Measurements from ENCODE around the gene DCX. TPM values are rescaled to one million over a fixed set of nuclear protein-coding genes. Genes with fewer than 3 reads are reported as not detected.

Gene DCX
- total and polyA plus RNA-seq, 2 experiments from 2014 or later, result not detected

DNA sequence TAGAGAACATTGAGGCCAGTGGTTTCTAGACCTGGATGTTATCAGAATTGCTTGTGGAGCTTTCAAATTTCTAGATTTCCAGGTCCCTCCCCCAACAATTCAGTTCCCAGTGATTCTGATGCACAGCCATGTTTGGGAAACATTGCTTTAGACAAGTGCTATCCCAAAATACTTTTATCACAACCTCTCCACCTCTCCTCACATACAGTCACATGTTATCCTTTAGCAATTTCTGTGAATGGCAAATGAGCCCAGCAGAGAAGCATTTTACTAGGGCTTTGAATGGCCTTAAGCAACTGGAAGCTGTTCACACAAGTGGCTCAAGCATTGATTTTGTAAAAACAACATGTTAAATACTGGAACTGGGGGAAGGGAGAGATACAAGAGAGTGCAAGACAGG lies 29.7 kb downstream of the DCX start:
- TF ChIP-seq EZH2phosphoT487 (IDR thresholded peaks at IDR 0.05; ENCODE audit: insufficient read depth, low read depth) (no peak), EZH2 (IDR thresholded peaks at IDR 0.05; ENCODE audit: insufficient read depth, poor library complexity, severe bottlenecking) (no peak)
- H3F3A ChIP-seq (ENCODE audit: insufficient read depth), result no peaks in the 10 kb centered on the region
- in situ Hi-C loops (cut with MboI), result no loop called here

DNA sequence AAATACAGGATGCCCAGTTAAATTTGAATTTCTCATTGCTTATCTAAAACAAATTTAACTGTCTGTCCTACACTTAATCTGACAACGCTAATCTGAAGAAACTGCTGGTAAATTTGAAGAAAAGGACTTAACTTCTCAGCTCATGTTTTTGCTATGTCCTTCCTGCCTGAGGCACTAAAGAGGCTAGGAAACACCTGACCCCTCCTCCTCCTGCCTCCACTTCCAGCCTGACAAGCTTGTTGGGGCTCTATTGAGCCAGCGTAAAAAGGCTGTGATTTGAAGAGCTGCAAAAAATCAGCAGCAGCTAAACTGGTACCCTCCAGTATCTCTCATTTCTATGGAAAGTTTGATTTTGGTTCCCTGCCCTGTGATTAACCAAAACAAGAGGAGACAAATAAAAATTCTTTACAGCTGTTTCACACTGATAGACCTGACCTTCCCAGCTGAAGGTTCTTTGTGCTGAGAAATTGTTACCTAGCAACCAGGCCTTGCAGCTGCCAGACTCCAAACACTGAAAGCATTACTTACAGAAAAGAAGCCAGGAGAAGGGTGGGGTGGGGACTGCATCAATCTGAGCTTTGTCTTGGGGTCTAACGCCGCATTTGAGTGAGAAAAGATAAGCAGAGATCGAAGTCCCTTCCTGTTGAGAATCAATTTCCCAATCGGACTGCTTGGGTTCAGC lies 35.0 kb downstream of the DCX start:
- H3K4me2 ChIP-seq (ENCODE audit: unreplicated experiment), result no peak overlapping the region
- in situ Hi-C loops (cut with MboI), result no loop called here
- H4K20me1 ChIP-seq (ENCODE audit: insufficient read depth), result no peaks in the 10 kb centered on the region
- TF ChIP-seq EZH2 (IDR thresholded peaks at IDR 0.05; ENCODE audit: insufficient read depth, poor library complexity, severe bottlenecking), result no peak
- no peak for TF ChIP-seq EZH2phosphoT487 (IDR thresholded peaks at IDR 0.05; ENCODE audit: insufficient read depth, low read depth)
- no peak overlapping the region for H3K4me3 ChIP-seq
- DNase-seq, result no peak
- WGBS, 2 experiments (ENCODE audit: low coverage in 1 of 2, low lambda C conversion rate in 2 of 2, missing lambda C conversion rate in 2 of 2), result 2% methylated on average over 6 of the region's 6 CpGs
- H3K4me1 ChIP-seq (ENCODE audit: insufficient read depth), result no peaks in the 10 kb centered on the region
- no peak overlapping the region for H3K9ac ChIP-seq
- no peaks in the 10 kb centered on the region for H3F3A ChIP-seq (ENCODE audit: insufficient read depth)
- no peaks in the 10 kb centered on the region for H3K9me3 ChIP-seq (ENCODE audit: low read depth)
- H3K36me3 ChIP-seq (ENCODE audit: low read depth), result no peaks in the 10 kb centered on the region
- no peaks in the 10 kb centered on the region for H3K79me2 ChIP-seq (ENCODE audit: insufficient read depth)
- no peak overlapping the region for H3K27ac ChIP-seq
- no peaks in the 10 kb centered on the region for H3K9me2 ChIP-seq (ENCODE audit: insufficient read depth)
- no peaks in the 10 kb centered on the region for H3K27me3 ChIP-seq (replicated peaks; ENCODE audit: insufficient read depth)
- no peak overlapping the region for H2AFZ ChIP-seq

More for the DNA sequence above, 29.7 kb downstream of the DCX start:
- H2AFZ ChIP-seq, result no peak overlapping the region
- H3K9me3 ChIP-seq (ENCODE audit: low read depth), result no peaks in the 10 kb centered on the region
- no peak overlapping the region for H3K27ac ChIP-seq
- H3K9me2 ChIP-seq (ENCODE audit: insufficient read depth), result no peaks in the 10 kb centered on the region
- H4K20me1 ChIP-seq (ENCODE audit: insufficient read depth), result no peaks in the 10 kb centered on the region
- no peaks in the 10 kb centered on the region for H3K36me3 ChIP-seq (ENCODE audit: low read depth)
- no peaks in the 10 kb centered on the region for H3K4me1 ChIP-seq (ENCODE audit: insufficient read depth)
- no peak overlapping the region for H3K9ac ChIP-seq
- H3K79me2 ChIP-seq (ENCODE audit: insufficient read depth), result no peaks in the 10 kb centered on the region
- H3K4me2 ChIP-seq (ENCODE audit: unreplicated experiment), result no peak overlapping the region
- H3K27me3 ChIP-seq (replicated peaks; ENCODE audit: insufficient read depth), result no peaks in the 10 kb centered on the region
- no peak overlapping the region for H3K4me3 ChIP-seq
- DNase-seq, result no peak

DNA sequence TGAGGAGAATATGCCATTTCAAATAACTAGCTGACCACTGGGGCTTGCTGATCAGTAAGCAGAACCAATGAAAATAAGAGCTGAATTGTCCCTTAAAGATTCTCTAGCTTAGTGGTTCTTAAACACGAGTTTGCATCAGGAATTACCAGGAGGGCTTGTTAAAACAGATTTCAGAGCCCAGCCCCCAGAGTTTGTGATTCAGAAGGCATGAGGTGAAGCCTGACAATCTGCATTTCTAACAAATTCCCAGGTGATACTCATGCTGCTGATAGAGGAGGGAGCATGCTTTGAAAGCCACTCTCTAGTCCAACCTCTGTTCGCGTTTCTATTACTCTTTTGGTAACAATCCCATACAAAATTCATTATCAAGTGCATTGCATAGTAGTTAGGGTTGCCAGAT lies 35.5 kb downstream of the DCX start:
- Histone ChIP-seq H4K20me1 (ENCODE audit: insufficient read depth) (no peaks in the 10 kb centered on the region), H3K4me3 (no peak overlapping the region), H3K4me2 (ENCODE audit: unreplicated experiment) (no peak overlapping the region), H2AFZ (no peak overlapping the region), H3K27me3 (replicated peaks; ENCODE audit: insufficient read depth) (no peaks in the 10 kb centered on the region), H3K79me2 (ENCODE audit: insufficient read depth) (no peaks in the 10 kb centered on the region), H3F3A (ENCODE audit: insufficient read depth) (no peaks in the 10 kb centered on the region), H3K9me2 (ENCODE audit: insufficient read depth) (no peaks in the 10 kb centered on the region), H3K4me1 (ENCODE audit: insufficient read depth) (no peaks in the 10 kb centered on the region), H3K36me3 (ENCODE audit: low read depth) (no peaks in the 10 kb centered on the region), H3K27ac (no peak overlapping the region), H3K9ac (no peak overlapping the region), H3K9me3 (ENCODE audit: low read depth) (no peaks in the 10 kb centered on the region)
- in situ Hi-C loops (cut with MboI), result no loop called here
- TF ChIP-seq EZH2 (IDR thresholded peaks at IDR 0.05; ENCODE audit: insufficient read depth, poor library complexity, severe bottlenecking), result no peak
- no peak for TF ChIP-seq EZH2phosphoT487 (IDR thresholded peaks at IDR 0.05; ENCODE audit: insufficient read depth, low read depth)
- no peak for DNase-seq
- WGBS, 2 experiments (ENCODE audit: low coverage in 1 of 2, low lambda C conversion rate in 2 of 2, missing lambda C conversion rate in 2 of 2), result 25 to 30% methylated on average over 3 of the region's 3 CpGs

DNA sequence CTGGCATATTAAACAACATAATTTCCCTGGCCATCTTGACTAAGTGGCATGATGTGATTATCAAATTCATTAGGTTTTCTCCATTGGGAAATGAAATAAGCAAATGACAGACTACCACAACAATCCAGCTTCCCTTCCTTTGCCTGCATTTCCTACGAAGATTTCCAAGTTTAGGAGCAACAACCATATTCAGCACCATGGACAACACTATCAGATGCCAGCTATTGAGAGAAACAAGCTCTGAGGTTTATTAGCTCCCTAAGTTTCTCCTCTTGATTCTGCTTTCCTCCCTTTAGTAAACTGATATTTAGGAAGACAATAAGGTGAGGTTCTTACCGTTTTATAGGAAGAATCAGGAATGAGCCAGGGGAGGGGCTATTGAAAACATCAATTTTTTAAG lies 36.2 kb downstream of the DCX start:
- in situ Hi-C loops (cut with MboI), result no loop called here
- Histone ChIP-seq H3K4me1 (ENCODE audit: insufficient read depth) (no peaks in the 10 kb centered on the region), H3K9me2 (ENCODE audit: insufficient read depth) (no peaks in the 10 kb centered on the region), H3K9me3 (ENCODE audit: low read depth) (no peaks in the 10 kb centered on the region), H3K4me3 (no peak overlapping the region), H3K9ac (no peak overlapping the region), H2AFZ (no peak overlapping the region), H3K79me2 (ENCODE audit: insufficient read depth) (no peaks in the 10 kb centered on the region), H3K36me3 (ENCODE audit: low read depth) (no peaks in the 10 kb centered on the region), H3K4me2 (ENCODE audit: unreplicated experiment) (no peak overlapping the region), H4K20me1 (ENCODE audit: insufficient read depth) (no peaks in the 10 kb centered on the region), H3K27ac (no peak overlapping the region), H3K27me3 (replicated peaks; ENCODE audit: insufficient read depth) (no peaks in the 10 kb centered on the region), H3F3A (ENCODE audit: insufficient read depth) (no peaks in the 10 kb centered on the region)
- TF ChIP-seq EZH2 (IDR thresholded peaks at IDR 0.05; ENCODE audit: insufficient read depth, poor library complexity, severe bottlenecking), result no peak
- peak; percentile 16 for DNase-seq
- WGBS, 2 experiments (ENCODE audit: low coverage in 1 of 2, low lambda C conversion rate in 2 of 2, missing lambda C conversion rate in 2 of 2), result 0% methylated on average over 2 of the region's 2 CpGs

DNA sequence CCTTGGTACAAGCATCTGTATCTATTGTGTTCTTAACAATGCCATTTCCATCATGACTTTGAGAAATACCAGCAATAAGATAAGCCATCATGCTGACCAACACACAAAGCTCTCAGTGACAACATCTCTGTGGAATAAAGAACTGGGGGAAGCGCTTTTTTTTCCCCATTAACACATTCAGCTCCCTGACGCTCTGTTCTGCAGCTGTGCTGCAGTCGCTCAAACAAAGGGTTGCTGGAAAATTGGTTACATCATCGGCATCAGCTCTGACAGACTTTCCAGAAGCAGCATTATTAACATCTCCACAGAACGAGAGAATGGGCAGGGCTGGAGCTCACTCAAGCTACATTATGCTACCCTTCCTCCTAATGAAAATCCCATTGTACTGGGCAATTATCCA lies 39.9 kb downstream of the DCX start:
- Histone ChIP-seq H4K20me1 (ENCODE audit: insufficient read depth) (no peaks in the 10 kb centered on the region), H3K9me3 (ENCODE audit: low read depth) (no peaks in the 10 kb centered on the region), H3K9ac (no peak overlapping the region), H3K36me3 (ENCODE audit: low read depth) (no peaks in the 10 kb centered on the region), H2AFZ (no peak overlapping the region), H3K27me3 (replicated peaks; ENCODE audit: insufficient read depth) (no peaks in the 10 kb centered on the region), H3K4me2 (ENCODE audit: unreplicated experiment) (no peak overlapping the region), H3K27ac (no peak overlapping the region), H3K79me2 (ENCODE audit: insufficient read depth) (no peaks in the 10 kb centered on the region), H3K9me2 (ENCODE audit: insufficient read depth) (no peaks in the 10 kb centered on the region), H3K4me3 (no peak overlapping the region), H3F3A (ENCODE audit: insufficient read depth) (no peaks in the 10 kb centered on the region), H3K4me1 (ENCODE audit: insufficient read depth) (no peaks in the 10 kb centered on the region)
- TF ChIP-seq EZH2 (IDR thresholded peaks at IDR 0.05; ENCODE audit: insufficient read depth, poor library complexity, severe bottlenecking) (no peak), EZH2phosphoT487 (IDR thresholded peaks at IDR 0.05; ENCODE audit: insufficient read depth, low read depth) (no peak)
- DNase-seq, result no peak
- 3% methylated on average over 5 of the region's 5 CpGs for WGBS, 2 experiments (ENCODE audit: low coverage in 1 of 2, low lambda C conversion rate in 2 of 2, missing lambda C conversion rate in 2 of 2)
- in situ Hi-C loops (cut with MboI), result no loop called here
